Measurements from ENCODE around the gene ALOXE3.

The ALOXE3 gene

GRCh38 chr17:8100763-8101162 lies 17.6 kb downstream of the ALOXE3 start:
- POLR2A ChIA-PET, result no interaction called here

GRCh38 chr17:8100111-8100510 lies 18.2 kb downstream of the ALOXE3 start:
- CTCF ChIA-PET, result interaction anchor here (0.5 kb wide), 1 partner anchor 465 kb away, joined by 3 read pairs; no protein-coding TSS in a partner anchor
- POLR2A ChIA-PET, result no interaction called here
- no peak for DNase-seq (ENCODE audit: extremely low spot score)
- TF ChIP-seq CTBP1 (IDR thresholded peaks at IDR 0.05; ENCODE audit: borderline replicate concordance) (no peak), BHLHE40 (IDR thresholded peaks at IDR 0.05; ENCODE audit: borderline replicate concordance) (no peak), FOXA1 (IDR thresholded peaks at IDR 0.05) (no peak), TARDBP (IDR thresholded peaks at IDR 0.05) (no peak), SP1 (IDR thresholded peaks at IDR 0.05) (no peak), FOXM1 (IDR thresholded peaks at IDR 0.05; ENCODE audit: borderline replicate concordance) (no peak), LEF1 (IDR thresholded peaks at IDR 0.05; ENCODE audit: borderline replicate concordance) (no peak), FOXK2 (IDR thresholded peaks at IDR 0.05) (no peak), L3MBTL2 (conservative IDR thresholded peaks at IDR 0.05) (no peak), ZNF384 (IDR thresholded peaks at IDR 0.05) (no peak), ELF4 (IDR thresholded peaks at IDR 0.05) (no peak)

More at GRCh38 chr17:8100763-8101162, 17.6 kb downstream of the ALOXE3 start:
- CTCF ChIA-PET, result no interaction called here
- TF ChIP-seq LEF1 (IDR thresholded peaks at IDR 0.05; ENCODE audit: borderline replicate concordance), result no peak
- no peak for TF ChIP-seq BHLHE40 (IDR thresholded peaks at IDR 0.05; ENCODE audit: borderline replicate concordance)
- DNase-seq (ENCODE audit: extremely low spot score), result no peak

- ChIA-PET CTCF (no interaction called here), POLR2A (interaction anchor here (0.7 kb wide), 1 partner anchor 23 kb away, joined by 3 read pairs; no protein-coding TSS in a partner anchor)
- no peak for TF ChIP-seq FOXA1 (IDR thresholded peaks at IDR 0.05)
- DNase-seq (ENCODE audit: extremely low spot score), result no peak
Observed at GRCh38 chr17:8096541-8096940, 21.8 kb downstream of the ALOXE3 start.

- no peak for DNase-seq (ENCODE audit: extremely low spot score)
- TF ChIP-seq HDGF (IDR thresholded peaks at IDR 0.05; ENCODE audit: borderline replicate concordance), result no peak
- no peak for TF ChIP-seq ZNF384 (IDR thresholded peaks at IDR 0.05)
- TF ChIP-seq ARNT (IDR thresholded peaks at IDR 0.05), result no peak
- no peak for TF ChIP-seq SP1 (IDR thresholded peaks at IDR 0.05)
- no peak for TF ChIP-seq LEF1 (IDR thresholded peaks at IDR 0.05; ENCODE audit: borderline replicate concordance)
- POLR2A ChIA-PET, result no interaction called here
- CTCF ChIA-PET, result interaction anchor here (2.0 kb wide), 1 partner anchor 15 kb away, joined by 18 read pairs; no protein-coding TSS in a partner anchor
Observed at GRCh38 chr17:8095361-8095760, 23.0 kb downstream of the ALOXE3 start.

GRCh38 chr17:8091033-8091687 lies 27.2 kb downstream of the ALOXE3 start:
- no peak for TF ChIP-seq NFRKB (IDR thresholded peaks at IDR 0.05)
- TF ChIP-seq SP1 (IDR thresholded peaks at IDR 0.05), result no peak
- TF ChIP-seq CTBP1 (IDR thresholded peaks at IDR 0.05; ENCODE audit: borderline replicate concordance), result no peak
- TF ChIP-seq FOXM1 (IDR thresholded peaks at IDR 0.05; ENCODE audit: borderline replicate concordance), result no peak
- no peak for TF ChIP-seq FOXA1 (IDR thresholded peaks at IDR 0.05)
- no peak for TF ChIP-seq PKNOX1 (IDR thresholded peaks at IDR 0.05)
- TF ChIP-seq TARDBP (IDR thresholded peaks at IDR 0.05), result no peak
- no peak for TF ChIP-seq L3MBTL2 (conservative IDR thresholded peaks at IDR 0.05)
- no peak for TF ChIP-seq ZNF384 (IDR thresholded peaks at IDR 0.05)
- no peak for TF ChIP-seq ARNT (IDR thresholded peaks at IDR 0.05)
- POLR2A ChIA-PET, result interaction anchor here (1.4 kb wide), 1 partner anchor 12 kb away, joined by 4 read pairs; no protein-coding TSS in a partner anchor
- no peak for DNase-seq (ENCODE audit: extremely low spot score)
- CTCF ChIA-PET, result no interaction called here

GRCh38 chr17:8089728-8090127 lies 28.6 kb downstream of the ALOXE3 start:
- no peak for TF ChIP-seq NFRKB (IDR thresholded peaks at IDR 0.05)
- no peak for TF ChIP-seq BHLHE40 (IDR thresholded peaks at IDR 0.05; ENCODE audit: borderline replicate concordance)
- TF ChIP-seq PKNOX1 (IDR thresholded peaks at IDR 0.05), result no peak
- TF ChIP-seq HDGF (IDR thresholded peaks at IDR 0.05; ENCODE audit: borderline replicate concordance), result no peak
- no peak for TF ChIP-seq SUZ12 (IDR thresholded peaks at IDR 0.05)
- no peak for TF ChIP-seq FOXA1 (IDR thresholded peaks at IDR 0.05)
- no peak for TF ChIP-seq FOXM1 (IDR thresholded peaks at IDR 0.05; ENCODE audit: borderline replicate concordance)
- no peak for TF ChIP-seq ELF4 (IDR thresholded peaks at IDR 0.05)
- no peak for TF ChIP-seq CTBP1 (IDR thresholded peaks at IDR 0.05; ENCODE audit: borderline replicate concordance)
- no peak for TF ChIP-seq TARDBP (IDR thresholded peaks at IDR 0.05)
- TF ChIP-seq SP1 (IDR thresholded peaks at IDR 0.05), result no peak
- no peak for TF ChIP-seq ZNF384 (IDR thresholded peaks at IDR 0.05)
- TF ChIP-seq FOXK2 (IDR thresholded peaks at IDR 0.05), result no peak
- TF ChIP-seq L3MBTL2 (conservative IDR thresholded peaks at IDR 0.05), result no peak
- no peak for TF ChIP-seq ARNT (IDR thresholded peaks at IDR 0.05)
- no peak for TF ChIP-seq LEF1 (IDR thresholded peaks at IDR 0.05; ENCODE audit: borderline replicate concordance)
- DNase-seq (ENCODE audit: extremely low spot score), result no peak
- ChIA-PET POLR2A (no interaction called here), CTCF (no interaction called here)

GRCh38 chr17:8087952-8088230 lies 30.4 kb downstream of the ALOXE3 start:
- no peak for TF ChIP-seq TARDBP (IDR thresholded peaks at IDR 0.05)
- no peak for TF ChIP-seq ELF4 (IDR thresholded peaks at IDR 0.05)
- TF ChIP-seq FOXM1 (IDR thresholded peaks at IDR 0.05; ENCODE audit: borderline replicate concordance), result no peak
- TF ChIP-seq ARNT (IDR thresholded peaks at IDR 0.05), result no peak
- TF ChIP-seq FOXK2 (IDR thresholded peaks at IDR 0.05), result no peak
- no peak for TF ChIP-seq FOXA1 (IDR thresholded peaks at IDR 0.05)
- no peak for TF ChIP-seq PKNOX1 (IDR thresholded peaks at IDR 0.05)
- TF ChIP-seq CTBP1 (IDR thresholded peaks at IDR 0.05; ENCODE audit: borderline replicate concordance), result no peak
- TF ChIP-seq HDGF (IDR thresholded peaks at IDR 0.05; ENCODE audit: borderline replicate concordance), result no peak
- no peak for TF ChIP-seq SUZ12 (IDR thresholded peaks at IDR 0.05)
- DNase-seq (ENCODE audit: extremely low spot score), result no peak
- POLR2A ChIA-PET, result interaction anchor here (1.2 kb wide), 1 partner anchor 86 kb away, joined by 3 read pairs; no protein-coding TSS in a partner anchor

More at GRCh38 chr17:8087952-8088230, 30.4 kb downstream of the ALOXE3 start:
- CTCF ChIA-PET, result interaction anchor here (0.6 to 1.0 kb wide), 3 partner anchors 14 to 33 kb away, joined by 3 to 4 read pairs (median 4); no protein-coding TSS in a partner anchor
